ENCODE measurements around the gene ZNF469.
A peak's percentile ranks its signal among the peaks of the same experiment; 100 is the strongest.

The ZNF469 gene

DNA sequence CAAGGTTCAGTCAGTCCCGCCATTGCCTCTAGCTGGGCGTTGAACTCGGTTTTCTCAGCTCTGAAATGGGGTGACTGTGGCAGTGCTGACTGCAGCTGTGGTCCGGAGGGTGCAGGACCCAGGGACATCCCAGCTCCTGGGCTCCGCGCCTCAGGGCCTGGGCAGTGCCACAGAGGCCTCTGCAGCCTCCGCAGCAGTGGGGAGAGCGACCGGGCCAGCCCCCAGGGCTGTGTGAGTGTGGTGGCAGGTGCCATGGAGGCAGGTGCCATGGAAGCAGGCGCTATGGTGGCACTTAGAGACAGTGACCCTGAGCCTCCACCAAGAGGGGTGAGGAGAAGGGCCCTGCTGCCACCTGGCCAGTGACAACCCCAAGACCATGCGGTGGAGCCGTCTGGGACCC, 30.9 kb downstream of the ZNF469 start:
- no peak for DNase-seq

DNA sequence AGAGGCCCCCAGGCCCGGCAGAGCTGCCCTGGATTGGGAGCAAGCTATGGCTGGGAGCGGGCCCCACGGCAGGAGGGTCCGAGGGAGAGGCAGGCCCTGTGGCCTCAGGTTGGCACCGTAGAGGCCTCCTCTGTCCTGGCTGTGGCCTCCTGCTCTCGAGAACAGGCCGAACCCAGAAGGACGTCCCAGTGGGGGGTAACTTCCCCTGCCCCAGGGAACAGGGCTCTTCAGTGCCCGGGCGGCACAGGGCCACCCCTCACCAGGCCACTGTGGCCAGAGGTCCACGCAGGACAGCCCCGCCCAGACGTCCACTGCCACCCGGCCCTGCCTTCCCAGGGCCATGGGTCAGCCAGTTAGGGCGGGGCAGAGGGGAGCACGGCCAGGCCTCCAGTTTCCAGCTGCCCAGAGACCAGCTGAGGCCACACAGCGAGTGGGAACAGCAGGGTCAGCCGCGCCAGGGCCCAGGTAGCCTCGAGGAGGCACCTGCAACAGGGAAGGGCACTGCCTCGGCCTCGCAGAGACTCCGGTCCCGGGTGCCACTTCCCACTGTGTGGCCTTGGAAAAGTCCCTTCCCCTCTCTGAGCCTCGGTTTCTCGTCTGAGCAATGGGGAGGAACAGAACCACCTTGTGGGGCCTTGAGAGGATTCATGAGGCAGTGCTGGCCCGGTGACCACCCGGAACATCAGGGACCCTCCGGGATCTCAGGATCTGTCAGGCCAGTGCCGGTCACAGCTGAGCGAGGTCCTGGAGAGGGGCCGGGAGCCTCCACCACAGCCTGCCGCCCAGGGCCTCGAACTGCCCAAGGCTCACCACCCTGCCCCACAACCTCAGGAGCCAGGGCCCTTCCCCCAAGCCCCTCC, 32.0 kb downstream of the ZNF469 start:
- DNase-seq: no peak

DNA sequence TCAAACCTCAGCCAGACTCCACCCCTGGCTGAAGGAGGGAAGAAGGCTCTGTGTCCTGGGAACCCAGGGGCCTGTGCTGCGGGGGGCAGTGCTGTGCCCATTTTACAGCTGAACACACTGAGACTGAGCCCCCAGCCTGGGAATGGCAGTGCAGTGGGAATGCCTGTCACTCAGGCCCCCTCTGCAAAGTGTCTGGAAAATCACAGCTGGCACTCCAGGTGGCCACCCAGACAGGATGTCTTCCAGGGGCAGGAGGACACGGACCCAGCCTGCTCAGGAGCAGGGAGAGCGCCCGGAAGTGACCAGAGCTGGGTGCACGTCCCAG, 32.6 kb downstream of the ZNF469 start:
- DNase-seq: no peak

DNA sequence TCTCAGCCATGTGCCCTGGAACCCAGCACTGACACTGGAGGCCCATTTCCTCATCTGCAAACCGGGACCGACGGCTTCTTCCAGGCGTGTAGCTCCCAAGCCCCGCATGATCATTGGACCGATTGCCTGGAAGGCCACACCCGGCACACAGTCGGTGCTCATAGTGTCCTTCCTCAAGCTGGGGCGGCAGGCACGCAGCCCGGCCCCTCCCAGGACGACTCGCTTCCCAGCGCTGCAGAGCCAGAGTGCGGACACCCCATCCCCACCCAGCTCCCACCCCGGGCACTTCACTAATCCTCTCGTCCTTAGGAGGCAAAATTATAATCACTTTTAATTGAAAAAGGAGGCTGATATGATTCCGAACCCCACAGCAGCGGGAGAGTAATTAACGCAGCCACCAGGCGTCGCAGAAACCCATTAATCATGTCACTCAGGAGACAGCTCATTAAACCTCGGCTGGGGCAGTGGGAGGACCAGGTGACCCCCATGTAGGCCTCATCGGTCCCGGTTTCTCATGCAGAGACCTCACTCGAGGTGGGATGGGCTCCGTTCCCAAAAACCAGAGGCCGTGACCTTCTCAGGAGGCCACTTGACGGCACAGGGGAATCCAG, 33.1 kb downstream of the ZNF469 start:
- no peak for DNase-seq

DNA sequence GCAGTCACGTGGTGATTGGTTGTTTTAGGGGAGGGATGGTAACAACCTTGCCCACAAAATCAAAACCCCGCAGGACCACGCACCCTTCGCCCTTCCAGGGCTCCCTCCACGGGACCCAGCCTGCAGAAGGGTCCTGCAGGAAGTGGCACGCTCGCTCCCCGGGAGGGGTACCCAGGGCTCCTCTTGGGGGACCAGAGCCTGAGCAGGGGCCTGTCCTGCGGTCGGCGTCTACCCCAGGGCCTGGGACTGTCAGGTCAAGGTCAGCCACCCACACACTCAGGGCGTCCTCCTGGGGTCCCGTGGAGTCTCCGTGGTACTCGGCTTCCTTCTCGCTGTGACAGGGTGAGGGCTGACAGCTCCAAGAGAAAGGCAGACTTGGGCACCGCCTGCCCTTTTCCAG, 33.9 kb downstream of the ZNF469 start:
- no peak for DNase-seq

DNA sequence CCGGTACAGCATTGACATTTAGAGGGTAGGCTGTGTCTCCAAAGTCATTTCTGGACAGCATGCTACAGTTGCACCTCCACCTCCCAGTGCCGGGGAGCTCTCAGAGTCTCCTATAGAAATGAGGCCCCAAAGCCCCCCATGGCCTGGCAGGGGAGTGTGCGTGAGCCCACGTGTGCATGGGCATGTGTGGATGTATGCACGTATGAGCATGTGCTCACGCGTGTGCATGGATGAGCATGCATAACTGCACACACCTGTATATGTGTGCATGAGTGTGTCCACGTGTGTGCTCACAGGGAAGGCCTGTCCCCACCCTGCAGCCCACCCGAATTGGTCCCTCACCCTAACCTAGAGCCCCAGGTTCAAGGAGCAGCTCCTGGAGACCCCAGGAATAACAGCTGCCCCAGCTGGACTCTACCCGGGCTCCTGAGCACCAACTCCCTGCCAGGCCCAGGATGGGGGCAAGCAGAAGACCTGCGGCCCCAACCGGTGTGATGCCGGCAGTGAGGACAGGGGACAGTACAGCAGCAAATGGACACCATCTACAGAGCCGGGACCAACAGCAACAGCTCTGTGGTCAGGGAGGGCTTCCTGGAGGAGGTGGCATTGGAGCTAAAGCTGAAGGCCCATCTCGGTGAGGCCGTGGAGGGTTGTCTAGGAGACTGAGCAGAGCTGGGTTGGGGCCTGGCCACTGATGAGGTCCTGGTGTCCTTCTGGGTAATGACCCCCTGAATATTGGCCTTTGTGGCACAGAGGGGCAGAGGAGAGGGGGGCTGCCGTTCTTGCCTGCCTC, 35.1 kb downstream of the ZNF469 start:
- no peak for DNase-seq

DNA sequence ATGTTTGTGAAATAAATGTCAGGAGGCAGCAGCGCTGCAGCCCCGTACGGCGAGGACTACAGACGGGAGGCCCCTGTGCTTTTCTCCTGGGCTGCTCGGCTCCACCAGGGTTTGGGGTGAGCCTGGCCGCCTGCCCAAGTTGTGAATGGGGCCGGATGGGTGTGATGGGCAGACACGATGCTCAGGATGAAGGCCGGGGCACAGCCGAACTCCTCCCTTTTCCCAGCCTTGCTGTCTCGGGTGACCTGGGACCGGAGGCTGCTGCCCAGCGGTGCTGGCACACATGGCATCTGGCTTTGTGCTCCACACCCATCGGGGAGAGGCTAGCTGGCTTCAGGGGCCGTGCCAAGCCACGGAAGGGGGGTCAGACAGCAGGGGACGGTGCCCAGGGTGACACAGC, 36.1 kb downstream of the ZNF469 start:
- DNase-seq: no peak

DNA sequence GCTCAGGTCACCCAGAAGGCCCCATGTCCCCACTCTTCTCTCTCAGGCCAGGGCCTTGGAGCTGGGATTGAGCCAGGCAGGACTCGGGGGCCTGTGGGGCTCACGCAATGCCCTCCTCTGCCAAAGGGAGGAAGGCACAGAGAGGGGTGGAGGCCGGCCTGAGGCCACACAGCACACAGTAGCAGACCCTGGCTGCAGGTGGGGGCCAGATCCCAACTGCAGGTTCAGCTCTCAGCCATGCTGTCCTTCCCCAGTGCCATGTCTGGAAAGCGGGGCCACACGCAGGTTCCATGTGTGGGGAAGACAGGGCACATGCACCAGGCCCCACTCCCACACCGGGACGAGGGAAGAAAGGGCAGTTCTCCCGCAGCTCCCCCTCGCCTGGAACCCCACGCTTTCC, 37.0 kb downstream of the ZNF469 start:
- no peak for DNase-seq

DNA sequence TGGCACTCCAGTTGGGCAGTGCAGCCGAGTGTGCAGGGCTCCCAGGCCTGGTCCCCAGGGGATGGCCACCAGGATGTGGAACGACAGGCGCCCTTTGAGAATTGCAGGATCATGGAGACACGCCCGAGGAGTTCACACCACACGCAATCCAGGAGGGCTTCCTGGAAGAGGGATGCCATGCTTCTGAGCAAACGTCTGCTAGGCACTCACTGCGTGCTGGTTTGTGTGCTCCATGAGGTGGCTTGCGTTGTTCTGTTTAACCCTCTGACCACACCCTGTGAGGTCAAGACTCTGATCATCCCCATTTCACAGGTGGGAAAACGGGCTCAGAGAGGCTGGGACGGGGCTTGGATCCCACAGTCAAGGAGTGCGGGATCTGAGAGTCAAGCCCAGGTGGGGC, 37.7 kb downstream of the ZNF469 start:
- no peak for DNase-seq

DNA sequence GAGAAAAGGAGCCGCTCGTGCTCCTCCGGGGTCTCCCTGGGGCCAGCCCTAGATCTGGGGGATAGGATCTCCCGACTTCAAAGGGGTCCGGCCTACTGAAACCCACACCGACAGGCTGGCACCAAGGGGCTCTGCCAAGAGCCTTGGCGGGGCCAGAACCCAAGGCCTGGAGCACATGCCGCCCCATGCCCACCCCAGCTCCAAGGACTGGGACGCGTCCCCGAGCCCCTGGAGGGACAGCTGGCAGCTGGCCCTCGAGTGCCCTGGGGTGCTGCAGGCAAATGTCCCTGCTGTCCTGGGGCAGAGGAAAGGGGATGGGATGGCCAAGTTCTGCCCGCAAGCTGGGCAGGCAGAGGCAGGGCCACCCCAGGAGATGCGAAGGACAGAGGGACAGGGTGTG, 38.5 kb downstream of the ZNF469 start:
- DNase-seq: no peak

DNA sequence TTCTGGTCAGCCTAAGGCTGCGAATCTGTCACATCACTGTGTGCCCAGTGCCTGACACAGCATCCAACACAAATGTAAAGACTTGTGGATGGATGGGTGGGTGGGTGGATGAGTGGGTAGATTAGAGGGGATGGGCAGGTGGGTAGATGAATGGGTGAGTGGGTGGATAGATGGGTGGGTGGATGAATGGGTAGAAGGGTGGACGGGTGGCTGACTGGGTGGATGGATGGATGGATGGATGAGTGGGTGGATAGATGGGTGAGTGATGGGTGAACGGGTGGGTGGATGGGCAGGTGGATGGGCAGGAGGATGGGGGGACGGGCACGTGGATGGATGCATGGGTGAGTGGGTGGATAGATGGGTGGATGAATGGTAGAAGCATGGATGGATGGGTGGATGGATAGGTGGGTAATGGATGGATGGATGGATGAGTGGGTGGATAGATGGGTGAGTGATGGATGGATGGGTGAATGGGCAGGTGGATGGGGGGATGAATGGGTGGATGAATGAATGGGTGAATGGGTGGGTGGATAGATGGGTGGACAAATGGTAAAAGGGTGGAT, 39.2 kb downstream of the ZNF469 start:
- no peak for DNase-seq

DNA sequence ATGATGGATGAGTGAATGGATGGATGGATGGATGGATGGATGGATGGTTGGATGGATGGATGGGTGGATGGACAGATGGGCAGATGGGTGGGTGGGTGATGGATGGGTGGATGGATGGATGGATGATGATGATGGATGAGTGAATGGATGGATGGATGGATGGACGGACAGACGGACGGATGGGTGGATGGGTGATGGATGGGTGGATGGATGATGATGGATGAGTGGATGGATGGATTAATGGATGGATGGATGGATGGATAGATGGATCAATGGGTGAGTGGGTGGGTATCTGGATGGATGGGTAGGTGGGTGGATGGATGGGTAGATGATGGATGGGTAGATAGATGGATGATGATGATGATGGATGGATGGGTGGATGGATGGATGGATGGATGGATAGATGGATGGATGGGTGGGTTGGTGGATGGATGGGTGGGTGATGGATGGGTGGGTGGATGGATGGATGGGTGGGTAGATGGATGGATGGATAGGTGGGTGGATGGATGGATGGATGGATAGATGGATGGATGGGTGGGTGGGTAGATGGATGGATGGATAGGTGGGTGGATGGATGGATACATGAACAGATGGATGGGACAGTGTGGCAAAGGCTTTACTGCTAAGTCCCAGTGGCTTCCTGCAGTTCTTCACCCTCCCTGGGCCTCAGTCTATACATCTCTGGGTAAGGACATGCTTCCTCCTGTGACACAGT, 40.1 kb downstream of the ZNF469 start:
- no peak for DNase-seq

DNA sequence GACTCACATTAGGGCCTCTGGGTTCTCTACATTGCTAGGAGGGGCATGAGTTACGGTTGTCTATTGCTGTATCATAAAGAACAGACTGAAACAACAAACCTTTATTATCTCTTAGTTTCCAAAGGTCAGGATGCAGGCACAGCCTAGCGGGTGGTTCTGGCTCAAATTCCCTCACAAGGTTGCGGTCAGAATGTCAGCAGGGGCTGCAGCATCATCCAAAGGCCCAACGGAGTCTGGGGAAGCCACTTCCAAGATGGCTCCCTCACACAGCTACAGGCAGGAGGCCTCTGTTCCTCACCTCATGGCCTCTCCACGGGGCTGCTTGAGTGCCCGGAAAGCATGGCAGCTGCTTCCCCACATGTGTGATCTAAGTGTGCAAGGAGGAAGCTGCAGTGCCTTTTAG, 40.7 kb downstream of the ZNF469 start:
- DNase-seq: no peak

DNA sequence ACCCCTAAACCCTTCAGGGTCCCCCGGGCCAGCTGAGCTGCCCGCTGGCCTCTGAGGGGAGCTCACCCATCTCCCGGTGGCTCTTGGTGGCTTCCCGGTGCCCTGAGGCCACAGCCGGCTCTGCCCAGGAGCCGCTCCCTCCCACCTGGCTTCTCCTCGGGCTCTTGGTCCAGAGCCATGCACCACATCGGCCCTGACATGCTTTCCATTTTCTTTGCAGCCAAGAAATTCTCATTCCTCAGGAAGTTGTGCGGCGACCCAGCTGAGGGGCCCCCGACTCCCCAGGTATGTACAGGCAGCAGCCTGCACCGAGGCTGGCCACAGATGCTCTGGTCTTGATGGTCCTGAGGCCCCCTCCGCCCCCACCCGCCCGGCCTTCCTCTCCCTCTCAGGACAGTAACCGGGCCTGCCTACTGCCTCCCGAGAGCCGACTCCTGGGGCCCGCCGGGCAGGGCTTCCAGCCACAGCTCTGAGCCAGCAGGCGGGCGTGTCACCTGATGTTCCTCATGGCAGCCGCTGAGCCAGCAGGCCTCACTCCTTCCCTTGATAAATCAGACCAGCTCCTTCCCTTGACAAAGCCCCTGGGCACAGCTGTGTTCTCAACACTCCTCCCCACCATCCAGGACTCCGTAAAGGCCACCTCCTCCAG, 42.0 kb downstream of the ZNF469 start:
- no peak for DNase-seq

DNA sequence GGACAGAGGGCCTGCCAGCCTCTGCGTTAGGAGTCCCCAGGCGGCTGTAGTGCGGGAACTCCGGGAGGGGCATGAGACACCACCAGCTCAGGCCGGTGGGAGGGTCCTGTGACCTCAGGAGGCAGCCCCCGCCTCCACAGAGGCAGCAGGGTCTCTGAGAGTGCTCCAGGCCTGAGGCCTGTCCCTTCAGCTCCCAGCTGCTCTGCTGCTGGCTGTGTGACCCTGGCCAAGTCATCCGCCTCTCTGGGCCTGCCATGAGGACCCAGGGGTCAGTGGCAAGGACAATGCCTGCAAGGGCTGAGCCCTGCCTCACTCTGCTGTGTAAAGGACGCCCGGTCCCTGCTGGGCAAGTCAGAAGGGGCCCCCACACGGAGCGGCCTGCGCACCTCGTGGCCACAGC, 43.3 kb downstream of the ZNF469 start:
- DNase-seq: no peak

DNA sequence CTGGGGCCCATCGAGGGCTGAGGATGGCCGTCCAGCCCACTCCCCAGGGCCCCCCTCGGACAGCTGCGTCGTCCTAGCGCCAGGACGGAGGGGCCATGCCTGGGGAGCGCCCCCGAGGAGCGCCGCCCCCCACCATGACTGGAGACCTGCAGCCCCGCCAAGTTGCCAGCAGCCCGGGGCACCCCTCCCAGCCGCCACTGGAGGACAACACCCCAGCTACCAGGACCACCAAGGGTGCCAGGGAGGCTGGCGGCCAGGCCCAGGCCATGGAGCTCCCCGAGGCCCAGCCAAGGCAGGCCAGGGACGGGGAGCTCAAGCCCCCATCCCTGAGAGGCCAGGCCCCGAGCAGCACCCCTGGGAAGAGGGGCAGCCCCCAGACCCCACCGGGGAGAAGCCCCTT, 44.6 kb downstream of the ZNF469 start:
- DNase-seq: no peak

DNA sequence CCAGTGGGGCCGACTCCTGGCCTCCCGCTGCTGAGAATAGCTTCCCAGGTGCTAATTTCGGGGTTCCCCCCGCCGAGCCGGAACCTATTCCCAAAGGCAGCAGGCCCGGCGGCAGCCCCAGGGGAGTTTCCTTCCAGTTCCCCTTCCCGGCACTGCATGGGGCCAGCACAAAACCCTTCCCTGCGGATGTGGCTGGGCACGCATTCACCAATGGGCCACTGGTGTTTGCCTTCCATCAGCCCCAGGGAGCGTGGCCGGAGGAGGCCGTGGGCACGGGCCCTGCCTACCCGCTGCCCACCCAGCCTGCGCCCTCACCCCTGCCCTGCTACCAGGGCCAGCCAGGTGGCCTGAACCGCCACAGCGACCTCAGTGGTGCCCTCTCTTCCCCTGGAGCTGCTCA, 45.4 kb downstream of the ZNF469 start:
- no peak for DNase-seq

DNA sequence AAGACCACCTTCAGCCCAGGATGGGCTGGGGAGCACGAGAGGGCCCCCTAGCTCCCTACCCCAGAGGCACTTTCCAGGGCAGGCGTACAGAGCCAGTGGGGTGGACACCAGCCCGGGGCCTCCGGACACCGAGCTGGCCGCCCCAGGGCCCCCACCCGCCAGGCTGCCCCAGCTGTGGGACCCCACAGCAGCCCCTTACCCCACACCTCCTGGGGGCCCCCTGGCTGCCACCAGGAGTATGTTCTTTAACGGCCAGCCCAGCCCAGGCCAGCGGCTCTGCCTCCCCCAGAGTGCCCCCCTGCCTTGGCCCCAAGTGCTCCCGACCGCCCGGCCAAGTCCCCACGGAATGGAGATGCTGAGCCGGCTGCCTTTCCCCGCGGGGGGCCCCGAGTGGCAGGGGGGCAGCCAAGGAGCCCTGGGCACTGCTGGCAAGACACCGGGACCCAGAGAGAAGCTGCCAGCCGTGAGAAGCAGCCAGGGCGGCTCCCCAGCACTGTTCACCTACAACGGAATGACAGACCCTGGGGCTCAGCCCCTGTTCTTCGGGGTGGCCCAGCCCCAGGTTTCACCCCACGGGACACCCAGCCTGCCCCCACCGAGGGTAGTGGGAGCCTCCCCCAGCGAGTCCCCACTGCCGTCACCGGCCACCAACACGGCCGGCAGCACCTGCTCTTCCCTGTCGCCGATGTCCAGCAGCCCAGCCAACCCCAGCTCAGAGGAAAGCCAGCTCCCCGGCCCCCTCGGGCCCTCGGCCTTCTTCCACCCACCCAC, 46.0 kb downstream of the ZNF469 start:
- no peak for DNase-seq

DNA sequence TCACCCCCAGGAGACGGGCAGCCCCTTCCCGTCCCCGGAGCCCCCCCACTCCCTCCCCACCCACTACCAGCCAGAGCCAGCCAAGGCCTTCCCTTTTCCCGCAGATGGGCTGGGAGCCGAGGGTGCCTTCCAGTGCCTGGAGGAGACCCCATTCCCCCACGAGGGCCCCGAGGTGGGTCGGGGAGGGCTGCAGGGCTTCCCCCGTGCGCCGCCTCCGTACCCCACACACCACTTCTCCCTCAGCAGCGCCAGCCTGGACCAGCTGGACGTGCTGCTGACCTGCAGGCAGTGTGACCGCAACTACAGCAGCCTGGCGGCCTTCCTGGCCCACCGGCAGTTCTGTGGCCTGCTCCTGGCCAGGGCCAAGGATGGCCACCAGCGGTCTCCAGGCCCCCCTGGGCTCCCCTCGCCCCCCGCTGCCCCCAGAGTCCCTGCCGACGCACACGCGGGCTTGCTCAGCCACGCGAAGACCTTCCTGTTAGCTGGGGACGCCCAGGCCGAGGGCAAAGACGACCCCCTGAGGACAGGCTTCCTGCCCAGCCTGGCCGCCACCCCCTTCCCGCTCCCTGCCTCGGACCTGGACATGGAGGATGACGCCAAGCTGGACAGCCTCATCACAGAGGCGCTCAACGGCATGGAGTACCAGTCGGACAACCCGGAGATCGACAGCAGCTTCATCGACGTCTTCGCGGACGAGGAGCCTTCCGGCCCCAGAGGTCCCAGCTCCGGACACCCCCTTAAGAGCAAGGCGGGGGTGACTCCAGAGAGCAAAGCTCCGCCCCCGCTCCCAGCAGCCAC, 46.8 kb downstream of the ZNF469 start:
- no peak for DNase-seq

DNA sequence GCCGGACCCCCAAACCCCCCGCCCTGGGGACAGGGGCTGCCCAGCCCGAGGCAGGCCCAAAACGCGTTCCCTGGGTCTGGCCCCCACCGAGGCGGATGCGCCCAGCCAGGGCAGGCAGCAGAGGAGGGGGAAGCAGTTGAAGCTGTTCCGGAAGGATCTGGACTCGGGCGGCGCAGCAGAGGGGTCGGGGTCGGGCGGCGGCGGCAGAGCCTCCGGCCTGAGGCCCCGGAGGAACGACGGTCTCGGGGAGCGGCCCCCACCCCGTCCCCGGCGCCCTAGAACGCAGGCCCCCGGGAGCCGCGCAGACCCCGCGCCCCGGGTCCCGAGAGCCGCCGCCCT, 47.4 kb downstream of the ZNF469 start:
- peak; percentile 10 for DNase-seq

Data from suppressor macrophage treated with lipopolysaccharide for 4 hours (primary cell).